ENCODE measurements around the gene KLHL18.

- TF ChIP-seq CTCF (IDR thresholded peaks at IDR 0.05) (no peak), POLR2AphosphoS5 (IDR thresholded peaks at IDR 0.05) (no peak), POLR2A (IDR thresholded peaks at IDR 0.05; ENCODE audit: low read depth) (no peak), EP300 (IDR thresholded peaks at IDR 0.05) (no peak)
Measured at GRCh38 chr3:47310391-47310790, 27.6 kb downstream of the KLHL18 start.

All from esophagus muscularis mucosa (tissue), 4 donors.